WTC11 (cell line): ENCODE measurements around the gene RBP3. TPM values are rescaled to one million over a fixed set of nuclear protein-coding genes. Genes with fewer than 3 reads are reported as not detected.

ENCODE experiments used
- ATAC-seq: fragments of 200-7000 bp; cut with Tn5 transposase; 2 replicates; pipeline ENCODE4 v1.10.0; 2021; ENCODE audit warnings: mild to moderate bottlenecking, moderate library complexity
- CTCF ChIA-PET: fragments of 300-600 bp; sonication (Branson Sonifier 250); formaldehyde crosslinking; loops from one replicate; lab custom pipeline; 2021; ENCODE audit warnings: antibody characterized with exemption; lab: Charles Lee
- POLR2A ChIA-PET: fragments of 350-600 bp; sonication (Branson Sonifier 250); formaldehyde crosslinking; loops from one replicate; lab custom pipeline; 2021; ENCODE audit warnings: antibody characterized with exemption; lab: Charles Lee
- DNase-seq: peaks from one replicate; pipeline ENCODE4 v3.0.0; 2021; ENCODE audit warnings: low spot score
- H3K27ac Mint-ChIP-seq: 2 replicates; pipeline ENCODE4 v1.8.0; 2021; ENCODE audit warnings: mixed read lengths
- H3K27me3 Mint-ChIP-seq: 2 replicates; pipeline ENCODE4 v1.8.0; 2021; ENCODE audit warnings: low read depth, mild to moderate bottlenecking, moderate library complexity, mixed read lengths
- H3K36me3 Mint-ChIP-seq: 2 replicates; pipeline ENCODE4 v1.8.0; 2021; ENCODE audit warnings: mixed read lengths
- H3K4me1 Mint-ChIP-seq: 2 replicates; pipeline ENCODE4 v1.8.0; 2022; ENCODE audit warnings: mixed read lengths
- H3K4me3 Mint-ChIP-seq: 2 replicates; pipeline ENCODE4 v1.8.0; 2021; ENCODE audit warnings: mild to moderate bottlenecking, moderate library complexity, mixed read lengths
- H3K9me3 Mint-ChIP-seq: 2 replicates; pipeline ENCODE4 v1.8.0; 2021; ENCODE audit warnings: mixed read lengths
- HMGA2 ChIP-seq: fragments of 250-450 bp; sonication (Bioruptor Pico); IDR thresholded peaks from 2 replicates; pipeline ENCODE4 v1.4.0; 2021; ENCODE audit warnings: mild to moderate bottlenecking, moderate library complexity
- IRF2 ChIP-seq: sonication (generic); formaldehyde crosslinking; IDR thresholded peaks from 2 replicates; pipeline ENCODE4 v1.8.0; 2022; ENCODE audit warnings: low read depth, missing genetic modification reagents, borderline replicate concordance
- JAZF1 ChIP-seq: fragments of 250-450 bp; sonication (Bioruptor Pico); IDR thresholded peaks from 2 replicates; pipeline ENCODE4 v1.9.0; 2021; ENCODE audit warnings: moderate library complexity, mild to moderate bottlenecking, inconsistent platforms
- NR2C2 ChIP-seq: sonication (generic); formaldehyde crosslinking; IDR thresholded peaks from 2 replicates; pipeline ENCODE4 v1.8.0; 2022; ENCODE audit warnings: mild to moderate bottlenecking, missing genetic modification reagents
- RELA ChIP-seq: sonication (generic); formaldehyde crosslinking; IDR thresholded peaks from 2 replicates; pipeline ENCODE4 v1.8.1; 2022; ENCODE audit warnings: missing genetic modification reagents, mild to moderate bottlenecking, borderline replicate concordance
- SMAD3 ChIP-seq: sonication (generic); formaldehyde crosslinking; IDR thresholded peaks from 2 replicates; pipeline ENCODE4 v1.8.0; 2022; ENCODE audit warnings: missing genetic modification reagents, mild to moderate bottlenecking, borderline replicate concordance
- TCF7 ChIP-seq: sonication (generic); formaldehyde crosslinking; IDR thresholded peaks from 2 replicates; pipeline ENCODE4 v1.8.0; 2022; ENCODE audit warnings: mild to moderate bottlenecking, low read depth, missing genetic modification reagents, moderate library complexity
- ZNF138 ChIP-seq: sonication (generic); formaldehyde crosslinking; conservative IDR thresholded peaks from 2 replicates; pipeline ENCODE4 v1.8.1; 2022; ENCODE audit warnings: mild to moderate bottlenecking, moderate library complexity, missing genetic modification reagents
- ZNF219 ChIP-seq: sonication (generic); formaldehyde crosslinking; IDR thresholded peaks from 2 replicates; pipeline ENCODE4 v1.8.0; 2023; ENCODE audit warnings: missing genetic modification reagents, mild to moderate bottlenecking, borderline replicate concordance
- ZNF317 ChIP-seq: sonication (generic); formaldehyde crosslinking; IDR thresholded peaks from 2 replicates; pipeline ENCODE4 v1.8.1; 2023; ENCODE audit warnings: low read depth, mild to moderate bottlenecking, moderate library complexity, missing genetic modification reagents, borderline replicate concordance
- total RNA-seq: library from RNA; stranded (reverse); gene quantifications from 3 replicates; pipeline ENCODE4 v1.2.3, GENCODE V29; 2021
- TF ChIP-seq, protein P1 (sequence below): sonication (generic); formaldehyde crosslinking; IDR thresholded peaks from 2 replicates; pipeline ENCODE4 v1.8.0; 2023; ENCODE audit warnings: missing genetic modification reagents, mild to moderate bottlenecking, borderline replicate concordance
- TF ChIP-seq, protein P2 (sequence below): sonication (generic); formaldehyde crosslinking; IDR thresholded peaks from 2 replicates; pipeline ENCODE4 v1.8.0; 2022; ENCODE audit warnings: mild to moderate bottlenecking, missing genetic modification reagents
- TF ChIP-seq, protein P3 (sequence below): sonication (generic); formaldehyde crosslinking; IDR thresholded peaks from 2 replicates; pipeline ENCODE4 v1.8.0; 2023; ENCODE audit warnings: missing genetic modification reagents
- TF ChIP-seq, protein P4 (sequence below): sonication (generic); formaldehyde crosslinking; IDR thresholded peaks from 2 replicates; pipeline ENCODE4 v1.8.1; 2023; ENCODE audit warnings: mild to moderate bottlenecking, missing genetic modification reagents, moderate library complexity
- TF ChIP-seq, protein P5 (sequence below): sonication (generic); formaldehyde crosslinking; IDR thresholded peaks from 2 replicates; pipeline ENCODE4 v1.8.0; 2022; ENCODE audit warnings: mild to moderate bottlenecking, missing genetic modification reagents
- TF ChIP-seq, protein P6 (sequence below): fragments of 250-450 bp; sonication (Bioruptor Pico); IDR thresholded peaks from 2 replicates; pipeline ENCODE4 v1.8.0; 2021; ENCODE audit warnings: mild to moderate bottlenecking
- TF ChIP-seq, protein P7 (sequence below): sonication (generic); formaldehyde crosslinking; IDR thresholded peaks from 2 replicates; pipeline ENCODE4 v1.8.0; 2022; ENCODE audit warnings: missing genetic modification reagents

RBP3 gene
- total RNA-seq, 1 experiment from 2014 or later, result not detected

DNA sequence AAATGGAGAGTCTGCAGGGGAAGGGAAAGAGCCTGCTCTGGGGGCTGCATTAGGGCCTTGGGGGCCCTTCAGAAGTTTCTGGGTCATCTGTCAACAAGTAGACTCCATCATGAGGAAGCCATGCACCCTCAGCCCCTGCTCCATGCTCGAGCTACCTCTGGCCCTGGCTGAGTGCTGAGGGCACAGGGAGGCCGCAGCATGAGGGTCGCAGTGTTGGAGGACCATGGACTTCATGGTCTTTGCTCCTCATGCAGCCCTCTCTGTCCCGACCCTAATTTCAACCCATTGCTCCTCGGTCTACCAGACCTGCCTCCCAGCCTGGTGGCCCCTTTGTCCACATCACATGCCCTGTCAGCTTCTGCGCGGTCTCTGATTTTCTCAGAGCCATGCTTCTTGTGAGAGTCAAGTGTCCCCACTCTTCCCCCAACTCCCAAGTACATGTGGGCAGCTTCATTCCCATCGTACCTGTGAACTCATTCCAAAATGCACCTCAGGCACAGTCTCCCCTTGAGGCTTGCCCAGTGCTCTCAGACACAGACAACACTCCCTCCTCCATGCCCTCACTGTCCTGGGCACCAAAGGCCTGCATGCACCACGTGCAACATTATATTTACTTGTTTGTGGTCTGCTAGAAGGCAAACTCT, 21.2 kb downstream of the RBP3 start (continued):
- TF ChIP-seq IRF2 (CRISPR knock-in tag) (no peak), RELA (no peak), HMGA2 (CRISPR knock-in tag) (no peak), SMAD3 (CRISPR knock-in tag) (no peak), NR2C2 (CRISPR knock-in tag) (no peak), TCF7 (CRISPR knock-in tag) (no peak), ZNF317 (CRISPR knock-in tag) (no peak), JAZF1 (CRISPR knock-in tag) (no peak)
- TF ChIP-seq, protein P1, sequence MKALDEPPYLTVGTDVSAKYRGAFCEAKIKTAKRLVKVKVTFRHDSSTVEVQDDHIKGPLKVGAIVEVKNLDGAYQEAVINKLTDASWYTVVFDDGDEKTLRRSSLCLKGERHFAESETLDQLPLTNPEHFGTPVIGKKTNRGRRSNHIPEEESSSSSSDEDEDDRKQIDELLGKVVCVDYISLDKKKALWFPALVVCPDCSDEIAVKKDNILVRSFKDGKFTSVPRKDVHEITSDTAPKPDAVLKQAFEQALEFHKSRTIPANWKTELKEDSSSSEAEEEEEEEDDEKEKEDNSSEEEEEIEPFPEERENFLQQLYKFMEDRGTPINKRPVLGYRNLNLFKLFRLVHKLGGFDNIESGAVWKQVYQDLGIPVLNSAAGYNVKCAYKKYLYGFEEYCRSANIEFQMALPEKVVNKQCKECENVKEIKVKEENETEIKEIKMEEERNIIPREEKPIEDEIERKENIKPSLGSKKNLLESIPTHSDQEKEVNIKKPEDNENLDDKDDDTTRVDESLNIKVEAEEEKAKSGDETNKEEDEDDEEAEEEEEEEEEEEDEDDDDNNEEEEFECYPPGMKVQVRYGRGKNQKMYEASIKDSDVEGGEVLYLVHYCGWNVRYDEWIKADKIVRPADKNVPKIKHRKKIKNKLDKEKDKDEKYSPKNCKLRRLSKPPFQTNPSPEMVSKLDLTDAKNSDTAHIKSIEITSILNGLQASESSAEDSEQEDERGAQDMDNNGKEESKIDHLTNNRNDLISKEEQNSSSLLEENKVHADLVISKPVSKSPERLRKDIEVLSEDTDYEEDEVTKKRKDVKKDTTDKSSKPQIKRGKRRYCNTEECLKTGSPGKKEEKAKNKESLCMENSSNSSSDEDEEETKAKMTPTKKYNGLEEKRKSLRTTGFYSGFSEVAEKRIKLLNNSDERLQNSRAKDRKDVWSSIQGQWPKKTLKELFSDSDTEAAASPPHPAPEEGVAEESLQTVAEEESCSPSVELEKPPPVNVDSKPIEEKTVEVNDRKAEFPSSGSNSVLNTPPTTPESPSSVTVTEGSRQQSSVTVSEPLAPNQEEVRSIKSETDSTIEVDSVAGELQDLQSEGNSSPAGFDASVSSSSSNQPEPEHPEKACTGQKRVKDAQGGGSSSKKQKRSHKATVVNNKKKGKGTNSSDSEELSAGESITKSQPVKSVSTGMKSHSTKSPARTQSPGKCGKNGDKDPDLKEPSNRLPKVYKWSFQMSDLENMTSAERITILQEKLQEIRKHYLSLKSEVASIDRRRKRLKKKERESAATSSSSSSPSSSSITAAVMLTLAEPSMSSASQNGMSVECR (CRISPR knock-in tag), result no peak
- TF ChIP-seq, protein P2, sequence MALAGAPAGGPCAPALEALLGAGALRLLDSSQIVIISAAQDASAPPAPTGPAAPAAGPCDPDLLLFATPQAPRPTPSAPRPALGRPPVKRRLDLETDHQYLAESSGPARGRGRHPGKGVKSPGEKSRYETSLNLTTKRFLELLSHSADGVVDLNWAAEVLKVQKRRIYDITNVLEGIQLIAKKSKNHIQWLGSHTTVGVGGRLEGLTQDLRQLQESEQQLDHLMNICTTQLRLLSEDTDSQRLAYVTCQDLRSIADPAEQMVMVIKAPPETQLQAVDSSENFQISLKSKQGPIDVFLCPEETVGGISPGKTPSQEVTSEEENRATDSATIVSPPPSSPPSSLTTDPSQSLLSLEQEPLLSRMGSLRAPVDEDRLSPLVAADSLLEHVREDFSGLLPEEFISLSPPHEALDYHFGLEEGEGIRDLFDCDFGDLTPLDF (CRISPR knock-in tag), result no peak
- TF ChIP-seq, protein P3, sequence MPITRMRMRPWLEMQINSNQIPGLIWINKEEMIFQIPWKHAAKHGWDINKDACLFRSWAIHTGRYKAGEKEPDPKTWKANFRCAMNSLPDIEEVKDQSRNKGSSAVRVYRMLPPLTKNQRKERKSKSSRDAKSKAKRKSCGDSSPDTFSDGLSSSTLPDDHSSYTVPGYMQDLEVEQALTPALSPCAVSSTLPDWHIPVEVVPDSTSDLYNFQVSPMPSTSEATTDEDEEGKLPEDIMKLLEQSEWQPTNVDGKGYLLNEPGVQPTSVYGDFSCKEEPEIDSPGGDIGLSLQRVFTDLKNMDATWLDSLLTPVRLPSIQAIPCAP, result no peak

DNA sequence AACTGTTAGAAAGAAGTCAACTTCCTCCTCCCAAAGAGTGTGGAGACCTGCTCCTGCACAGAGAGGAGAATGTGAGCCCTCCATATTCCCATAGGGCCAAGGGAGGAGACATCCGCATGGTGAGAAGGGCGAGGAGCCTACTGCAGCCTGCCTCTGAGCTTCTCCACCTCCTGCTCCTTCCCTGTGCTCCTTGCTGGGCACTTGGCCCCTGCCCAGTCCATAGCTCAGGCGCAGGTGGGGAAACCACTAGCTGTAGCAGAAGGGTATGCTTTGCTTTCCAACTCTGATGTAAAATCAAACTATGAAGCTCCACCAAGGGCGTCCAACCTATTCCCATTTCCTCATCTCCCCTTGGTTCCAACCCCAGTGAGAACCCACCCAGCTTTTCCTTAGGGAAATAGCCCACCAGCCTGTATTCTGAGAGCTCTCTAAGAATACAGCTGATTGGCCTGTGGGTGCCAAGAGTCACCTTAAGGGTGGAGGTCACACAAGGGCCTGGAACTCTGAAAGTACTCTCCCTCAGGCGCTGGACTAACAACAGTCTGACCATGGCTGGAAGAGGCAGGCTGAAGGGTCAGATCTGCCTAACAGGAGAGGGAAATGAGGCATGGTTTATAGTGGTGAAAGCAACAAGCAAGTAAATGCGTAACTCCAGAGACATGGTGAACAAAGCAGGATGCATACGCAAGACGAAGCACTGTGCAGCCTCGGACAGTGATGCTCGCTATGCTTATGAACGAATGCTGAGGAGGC, 22.0 kb downstream of the RBP3 start:
- H3K4me1 Mint-ChIP-seq, result peaks cover 21% of the 10 kb centered on the region
- no peaks in the 10 kb centered on the region for H3K9me3 Mint-ChIP-seq
- ATAC-seq (no peak), DNase-seq (no peak)
- CTCF ChIA-PET, result interaction anchor here (1.2 kb wide), 1 partner anchor 345 kb away, joined by 3 read pairs; no protein-coding TSS in a partner anchor
- no peaks in the 10 kb centered on the region for H3K27me3 Mint-ChIP-seq
- H3K36me3 Mint-ChIP-seq, result no peaks in the 10 kb centered on the region; the same call in 1 of the 2 replicates
- H3K27ac Mint-ChIP-seq, result no peak overlapping the region
- no peak for TF ChIP-seq ZNF138 (CRISPR knock-in tag)
- TF ChIP-seq, all 79 proteins: peak for 0
- POLR2A ChIA-PET, result no interaction called here
- H3K4me3 Mint-ChIP-seq, result no peak overlapping the region

DNA sequence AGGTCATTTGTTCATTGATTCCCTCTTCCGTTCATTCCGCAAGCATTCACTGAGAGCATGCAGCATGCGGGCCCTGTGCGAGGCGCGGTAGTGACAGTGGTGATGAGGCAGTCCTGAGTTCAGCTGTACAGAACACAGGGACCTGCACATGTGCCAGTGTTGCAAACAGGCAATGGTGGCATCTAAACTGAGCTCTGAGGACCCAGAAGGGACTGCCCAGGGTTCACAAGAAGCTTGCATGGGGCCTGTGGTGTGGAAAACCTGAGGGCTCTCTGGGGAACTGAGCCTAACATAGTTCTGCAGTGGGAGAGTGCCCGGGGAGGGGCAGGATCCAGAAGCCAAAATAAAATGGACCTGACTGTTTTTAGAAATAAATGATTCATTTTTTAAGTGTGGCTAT, 22.7 kb downstream of the RBP3 start:
- DNase-seq, result no peak
- CTCF ChIA-PET, result no interaction called here
- H3K27me3 Mint-ChIP-seq, result no peaks in the 10 kb centered on the region
- H3K36me3 Mint-ChIP-seq, result no peaks in the 10 kb centered on the region; the same call in 1 of the 2 replicates
- H3K4me1 Mint-ChIP-seq, result peaks cover 19% of the 10 kb centered on the region
- POLR2A ChIA-PET, result interaction anchor here (1.4 kb wide), 1 partner anchor 13 kb away, joined by 5 read pairs; the partner anchor contains the start of gene ZNF488
- H3K9me3 Mint-ChIP-seq, result no peaks in the 10 kb centered on the region
- H3K27ac Mint-ChIP-seq, result no peak overlapping the region
- H3K4me3 Mint-ChIP-seq, result no peak overlapping the region
- ATAC-seq, result no peak
- TF ChIP-seq JAZF1 (CRISPR knock-in tag), result no peak
- TF ChIP-seq, protein P4, sequence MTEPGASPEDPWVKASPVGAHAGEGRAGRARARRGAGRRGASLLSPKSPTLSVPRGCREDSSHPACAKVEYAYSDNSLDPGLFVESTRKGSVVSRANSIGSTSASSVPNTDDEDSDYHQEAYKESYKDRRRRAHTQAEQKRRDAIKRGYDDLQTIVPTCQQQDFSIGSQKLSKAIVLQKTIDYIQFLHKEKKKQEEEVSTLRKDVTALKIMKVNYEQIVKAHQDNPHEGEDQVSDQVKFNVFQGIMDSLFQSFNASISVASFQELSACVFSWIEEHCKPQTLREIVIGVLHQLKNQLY (CRISPR knock-in tag), result no peak
- TF ChIP-seq, protein P5, sequence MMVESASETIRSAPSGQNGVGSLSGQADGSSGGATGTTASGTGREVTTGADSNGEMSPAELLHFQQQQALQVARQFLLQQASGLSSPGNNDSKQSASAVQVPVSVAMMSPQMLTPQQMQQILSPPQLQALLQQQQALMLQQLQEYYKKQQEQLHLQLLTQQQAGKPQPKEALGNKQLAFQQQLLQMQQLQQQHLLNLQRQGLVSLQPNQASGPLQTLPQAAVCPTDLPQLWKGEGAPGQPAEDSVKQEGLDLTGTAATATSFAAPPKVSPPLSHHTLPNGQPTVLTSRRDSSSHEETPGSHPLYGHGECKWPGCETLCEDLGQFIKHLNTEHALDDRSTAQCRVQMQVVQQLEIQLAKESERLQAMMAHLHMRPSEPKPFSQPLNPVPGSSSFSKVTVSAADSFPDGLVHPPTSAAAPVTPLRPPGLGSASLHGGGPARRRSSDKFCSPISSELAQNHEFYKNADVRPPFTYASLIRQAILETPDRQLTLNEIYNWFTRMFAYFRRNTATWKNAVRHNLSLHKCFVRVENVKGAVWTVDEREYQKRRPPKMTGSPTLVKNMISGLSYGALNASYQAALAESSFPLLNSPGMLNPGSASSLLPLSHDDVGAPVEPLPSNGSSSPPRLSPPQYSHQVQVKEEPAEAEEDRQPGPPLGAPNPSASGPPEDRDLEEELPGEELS (CRISPR knock-in tag), result no peak
- TF ChIP-seq ZNF219 (CRISPR knock-in tag), result no peak
- TF ChIP-seq, protein P6, sequence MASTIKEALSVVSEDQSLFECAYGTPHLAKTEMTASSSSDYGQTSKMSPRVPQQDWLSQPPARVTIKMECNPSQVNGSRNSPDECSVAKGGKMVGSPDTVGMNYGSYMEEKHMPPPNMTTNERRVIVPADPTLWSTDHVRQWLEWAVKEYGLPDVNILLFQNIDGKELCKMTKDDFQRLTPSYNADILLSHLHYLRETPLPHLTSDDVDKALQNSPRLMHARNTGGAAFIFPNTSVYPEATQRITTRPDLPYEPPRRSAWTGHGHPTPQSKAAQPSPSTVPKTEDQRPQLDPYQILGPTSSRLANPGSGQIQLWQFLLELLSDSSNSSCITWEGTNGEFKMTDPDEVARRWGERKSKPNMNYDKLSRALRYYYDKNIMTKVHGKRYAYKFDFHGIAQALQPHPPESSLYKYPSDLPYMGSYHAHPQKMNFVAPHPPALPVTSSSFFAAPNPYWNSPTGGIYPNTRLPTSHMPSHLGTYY (CRISPR knock-in tag), result no peak
- TF ChIP-seq, protein P7, sequence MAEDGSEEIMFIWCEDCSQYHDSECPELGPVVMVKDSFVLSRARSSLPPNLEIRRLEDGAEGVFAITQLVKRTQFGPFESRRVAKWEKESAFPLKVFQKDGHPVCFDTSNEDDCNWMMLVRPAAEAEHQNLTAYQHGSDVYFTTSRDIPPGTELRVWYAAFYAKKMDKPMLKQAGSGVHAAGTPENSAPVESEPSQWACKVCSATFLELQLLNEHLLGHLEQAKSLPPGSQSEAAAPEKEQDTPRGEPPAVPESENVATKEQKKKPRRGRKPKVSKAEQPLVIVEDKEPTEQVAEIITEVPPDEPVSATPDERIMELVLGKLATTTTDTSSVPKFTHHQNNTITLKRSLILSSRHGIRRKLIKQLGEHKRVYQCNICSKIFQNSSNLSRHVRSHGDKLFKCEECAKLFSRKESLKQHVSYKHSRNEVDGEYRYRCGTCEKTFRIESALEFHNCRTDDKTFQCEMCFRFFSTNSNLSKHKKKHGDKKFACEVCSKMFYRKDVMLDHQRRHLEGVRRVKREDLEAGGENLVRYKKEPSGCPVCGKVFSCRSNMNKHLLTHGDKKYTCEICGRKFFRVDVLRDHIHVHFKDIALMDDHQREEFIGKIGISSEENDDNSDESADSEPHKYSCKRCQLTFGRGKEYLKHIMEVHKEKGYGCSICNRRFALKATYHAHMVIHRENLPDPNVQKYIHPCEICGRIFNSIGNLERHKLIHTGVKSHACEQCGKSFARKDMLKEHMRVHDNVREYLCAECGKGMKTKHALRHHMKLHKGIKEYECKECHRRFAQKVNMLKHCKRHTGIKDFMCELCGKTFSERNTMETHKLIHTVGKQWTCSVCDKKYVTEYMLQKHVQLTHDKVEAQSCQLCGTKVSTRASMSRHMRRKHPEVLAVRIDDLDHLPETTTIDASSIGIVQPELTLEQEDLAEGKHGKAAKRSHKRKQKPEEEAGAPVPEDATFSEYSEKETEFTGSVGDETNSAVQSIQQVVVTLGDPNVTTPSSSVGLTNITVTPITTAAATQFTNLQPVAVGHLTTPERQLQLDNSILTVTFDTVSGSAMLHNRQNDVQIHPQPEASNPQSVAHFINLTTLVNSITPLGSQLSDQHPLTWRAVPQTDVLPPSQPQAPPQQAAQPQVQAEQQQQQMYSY, result no peak
